ENCODE data around the gene FOXJ2.

DNA sequence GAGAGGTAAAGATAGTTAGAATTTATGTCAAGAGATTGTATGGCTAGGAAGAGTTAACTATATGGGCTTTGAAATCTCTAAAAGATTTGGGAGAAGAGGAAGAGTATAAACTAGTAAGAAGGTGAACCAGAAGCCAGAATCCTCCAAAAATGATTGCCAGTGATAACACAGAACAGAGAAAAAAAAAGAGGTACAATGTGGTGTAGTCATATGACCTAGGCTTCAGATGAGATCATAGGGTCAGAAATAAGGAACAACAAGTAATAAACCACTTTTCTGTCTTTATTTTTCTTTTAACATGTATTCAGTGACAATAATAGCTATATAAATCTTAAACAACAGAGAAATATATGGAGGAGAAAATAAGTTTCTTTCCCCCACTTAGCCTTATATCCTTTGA is 47.6 kb downstream of the FOXJ2 start:
- no peak for TF ChIP-seq GATA2 (IDR thresholded peaks at IDR 0.05; ENCODE audit: low read depth, low read length)
- TF ChIP-seq GATA3 (IDR thresholded peaks at IDR 0.05; ENCODE audit: low read depth, low read length), result no peak
